SK-N-SH (cell line): ENCODE results near the gene PPIF. TPM values are rescaled to one million over a fixed set of nuclear protein-coding genes. Genes with fewer than 3 reads are reported as not detected.

Experiments used
- CTCF ChIA-PET: fragments of 300-600, 350-600 bp; formaldehyde crosslinking; extraction: SDS; loops from one replicate; lab custom pipeline; 2021; lab: Yijun Ruan, JAX
- POLR2A ChIA-PET: fragments of 350-600 bp; sonication (Branson Sonifier 250); formaldehyde crosslinking; extraction: SDS; loops from one replicate; lab custom pipeline; 2020; ENCODE audit warnings: antibody characterized with exemption, inconsistent platforms; lab: Yijun Ruan, JAX
- DNase-seq: peaks from one replicate; pipeline ENCODE4 v3.0.0; 2012
- H2AFZ ChIP-seq: fragments of 200-600 bp; sonication (generic); 2 replicates; pipeline ENCODE4 v1.8.1; 2016; ENCODE audit warnings: antibody characterized with exemption, mild to moderate bottlenecking, low read depth
- H3F3A ChIP-seq: fragments of 200-600 bp; sonication (generic); replicated peaks from 2 replicates; pipeline ENCODE3; 2016; ENCODE audit warnings: antibody characterized with exemption, mild to moderate bottlenecking; ENCODE audit not compliant: insufficient read depth
- H3K27ac ChIP-seq, 2 experiments: fragments of 200-500 bp in 1 of 2; fragments of 200-600 bp in 1 of 2; sonication (Bioruptor generic) in 1 of 2; sonication (generic), shearing (Covaris generic) in 1 of 2; 2 replicates each; pipeline versions ENCODE4 v1.5.1 to v1.6.1; 2014 to 2016; ENCODE audit warnings: low read depth in 2 of 2, inconsistent platforms in 1 of 2, low read length in 1 of 2, mild to moderate bottlenecking in 1 of 2, mixed read lengths in 1 of 2
- H3K27me3 ChIP-seq: fragments of 200-600 bp; sonication (generic), shearing (Covaris generic); 2 replicates; pipeline ENCODE4 v1.6.1; 2016; ENCODE audit warnings: mixed run types; ENCODE audit not compliant: insufficient read depth
- H3K36me3 ChIP-seq, 2 experiments: fragments of 200-500 bp in 1 of 2; fragments of 200-600 bp in 1 of 2; sonication (Bioruptor generic) in 1 of 2; sonication (generic) in 1 of 2; replicated peaks in 1 of 2; 2 replicates each; pipeline versions ENCODE3 to v1.5.1; 2014 to 2016; ENCODE audit warnings: low read length in 1 of 2, mild to moderate bottlenecking in 1 of 2; ENCODE audit not compliant: insufficient read depth in 2 of 2, control insufficient read depth in 1 of 2
- H3K4me1 ChIP-seq, 2 experiments: fragments of 200-500 bp in 1 of 2; fragments of 200-600 bp in 1 of 2; sonication (Bioruptor generic) in 1 of 2; sonication (generic), shearing (Covaris generic) in 1 of 2; 2 replicates each; pipeline versions ENCODE4 v1.5.1 to v1.6.1; 2014 to 2016; ENCODE audit warnings: low read depth in 1 of 2, low read length in 1 of 2, mixed run types in 1 of 2; ENCODE audit not compliant: insufficient read depth in 2 of 2, control insufficient read depth in 1 of 2
- H3K4me2 ChIP-seq: fragments of 200-600 bp; sonication (generic), shearing (Covaris generic); 2 replicates; pipeline ENCODE4 v1.6.1; 2017; ENCODE audit warnings: mixed run types
- H3K4me3 ChIP-seq, 2 experiments: fragments of 200-500 bp in 1 of 2; fragments of 200-600 bp in 1 of 2; sonication (Bioruptor generic) in 1 of 2; sonication (generic), shearing (Covaris generic) in 1 of 2; 2 replicates each; pipeline versions ENCODE4 v1.5.1 to v1.8.1; 2014 to 2016; ENCODE audit warnings: low read depth in 2 of 2, inconsistent platforms in 1 of 2, low read length in 1 of 2, mild to moderate bottlenecking in 1 of 2, mixed read lengths in 1 of 2, moderate library complexity in 1 of 2
- H3K79me2 ChIP-seq: fragments of 200-600 bp; sonication (generic); 2 replicates; pipeline ENCODE4 v1.8.1; 2017; ENCODE audit warnings: mild to moderate bottlenecking; ENCODE audit not compliant: insufficient read depth
- H3K9ac ChIP-seq: fragments of 200-600 bp; sonication (generic); 2 replicates; pipeline ENCODE4 v1.6.1; 2017; ENCODE audit warnings: mixed run types
- H3K9me2 ChIP-seq: fragments of 200-600 bp; sonication (generic); 2 replicates; pipeline ENCODE4 v1.6.1; 2017; ENCODE audit warnings: mixed run types
- H3K9me3 ChIP-seq: fragments of 200-600 bp; sonication (generic); 2 replicates; pipeline ENCODE4 v1.6.1; 2017; ENCODE audit warnings: mixed run types, mild to moderate bottlenecking, moderate library complexity
- H4K20me1 ChIP-seq: fragments of 200-600 bp; sonication (generic); 2 replicates; pipeline ENCODE4 v1.6.1; 2017; ENCODE audit warnings: mild to moderate bottlenecking, mixed run types; ENCODE audit not compliant: insufficient read depth
- CHD2 ChIP-seq: fragments of 150-350 bp; IDR thresholded peaks from 2 replicates; pipeline ENCODE4 v1.6.1; 2018; ENCODE audit warnings: low read length; ENCODE audit not compliant: partially characterized antibody
- CTCF ChIP-seq: fragments of 200-600 bp; sonication (generic); IDR thresholded peaks from 2 replicates; pipeline ENCODE4 v1.6.1; 2017; ENCODE audit warnings: antibody characterized with exemption, mild to moderate bottlenecking, moderate library complexity
- EP300 ChIP-seq, 2 experiments: IDR thresholded peaks; 2 replicates each; pipeline versions ENCODE4 v1.4.0 to v1.6.1; 2012; ENCODE audit warnings: borderline replicate concordance in 1 of 2, low read depth in 1 of 2, low read length in 1 of 2
- EZH2phosphoT487 ChIP-seq: fragments of 200-600 bp; sonication (generic); IDR thresholded peaks from 2 replicates; pipeline ENCODE4 v1.6.1; 2017; ENCODE audit warnings: low read depth, mixed run types, mild to moderate bottlenecking, antibody characterized with exemption, moderate library complexity, borderline replicate concordance
- FOXJ3 ChIP-seq: sonication (generic); formaldehyde crosslinking; IDR thresholded peaks from 2 replicates; pipeline ENCODE4 v1.5.1; 2020; ENCODE audit warnings: mild to moderate bottlenecking, missing genetic modification reagents
- GABPA ChIP-seq: IDR thresholded peaks from 2 replicates; pipeline ENCODE4 v1.4.0; 2012; ENCODE audit warnings: low read depth, mild to moderate bottlenecking
- GATA2 ChIP-seq: sonication (generic); formaldehyde crosslinking; IDR thresholded peaks from 2 replicates; pipeline ENCODE4 v1.5.0; 2020; ENCODE audit warnings: mild to moderate bottlenecking, missing genetic modification reagents
- MEF2A ChIP-seq: IDR thresholded peaks from 2 replicates; pipeline ENCODE4 v1.4.0; 2012; ENCODE audit warnings: low read depth, borderline replicate concordance
- MXI1 ChIP-seq: IDR thresholded peaks from 2 replicates; pipeline ENCODE4 v1.6.1; 2012; ENCODE audit warnings: mild to moderate bottlenecking, low read depth, low read length, improper control_type of control experiment
- NRF1 ChIP-seq: IDR thresholded peaks from 2 replicates; pipeline ENCODE4 v1.6.1; 2012; ENCODE audit warnings: low read depth, mild to moderate bottlenecking, low read length
- RCOR1 ChIP-seq: fragments of 150-350 bp; IDR thresholded peaks from 2 replicates; pipeline ENCODE4 v1.6.1; 2017; ENCODE audit warnings: antibody characterized with exemption, low read length
- RFX5 ChIP-seq: IDR thresholded peaks from 2 replicates; pipeline ENCODE4 v1.6.1; 2012; ENCODE audit warnings: mild to moderate bottlenecking, improper control_type of control experiment, low read length
- WGBS: methylation state at CpG from one replicate; pipeline ENCODE4 v1.1.6; 2017; ENCODE audit warnings: low lambda C conversion rate; 5-methylcytosine and 5-hydroxymethylcytosine counted together
- polyA plus RNA-seq, 3 experiments: library from polyadenylated mRNA; depleted of rRNA; stranded (reverse); fragments of >200 nt; gene quantifications; 2 replicates each; pipeline ENCODE4 v1.2.3, GENCODE V29; 2012
- TF ChIP-seq, protein P1 (sequence below): IDR thresholded peaks from 2 replicates; pipeline ENCODE4 v1.4.0; 2012; ENCODE audit warnings: low read depth, borderline replicate concordance

The PPIF gene
- polyA plus RNA-seq, 1 of the 3 experiments (the other 2 are of a cell fraction) = 85.9 TPM

GRCh38 chr10:79356104-79356503 lies 8.8 kb downstream of the PPIF start:
- Histone ChIP-seq H3K4me1 (no peaks in the 10 kb centered on the region), H3K79me2 (peaks cover 10% of the 10 kb centered on the region; the same call in 1 of the 2 replicates), H3F3A (peaks cover 17% of the 10 kb centered on the region), H2AFZ (no peak overlapping the region), H3K4me2 (no peak overlapping the region), H3K27me3 (no peaks in the 10 kb centered on the region), H3K4me3 (no peak overlapping the region), H3K36me3 (peaks cover 35 to 44% of the 10 kb centered on the region in 2 experiments), H3K9me3 (no peaks in the 10 kb centered on the region), H3K9me2 (no peaks in the 10 kb centered on the region), H3K27ac (no peak overlapping the region), H4K20me1 (no peaks in the 10 kb centered on the region), H3K9ac (no peak overlapping the region)
- 98% methylated on average over 5 of the region's 5 CpGs for WGBS
- POLR2A ChIA-PET = no interaction called here
- no peak for DNase-seq
- TF ChIP-seq RFX5 (no peak), CHD2 (no peak), FOXJ3 (CRISPR knock-in tag) (no peak), MXI1 (no peak), CTCF (no peak), RCOR1 (no peak), GABPA (no peak), MEF2A (no peak)
- CTCF ChIA-PET = interaction anchor here (0.9 to 1.0 kb wide), 2 partner anchors 8 to 112 kb away, joined by 3 read pairs; no protein-coding TSS in a partner anchor

- Histone ChIP-seq H2AFZ (no peak overlapping the region), H3K9ac (no peak overlapping the region), H3K9me2 (no peaks in the 10 kb centered on the region), H3K4me3 (no peak overlapping the region), H3K79me2 (peaks cover 4% of the 10 kb centered on the region; the same call in 1 of the 2 replicates), H3K4me1 (no peaks in the 10 kb centered on the region), H3K4me2 (no peak overlapping the region), H3K27ac (no peak overlapping the region), H4K20me1 (no peaks in the 10 kb centered on the region), H3K9me3 (no peaks in the 10 kb centered on the region), H3F3A (peaks cover 27% of the 10 kb centered on the region), H3K36me3 (peaks cover 25 to 34% of the 10 kb centered on the region in 2 experiments), H3K27me3 (no peaks in the 10 kb centered on the region)
- POLR2A ChIA-PET = no interaction called here
- DNase-seq = no peak
- WGBS = 99% methylated on average over 9 of the region's 9 CpGs
- TF ChIP-seq EP300 (IDR thresholded peaks at IDR 0.05; ENCODE audit: borderline replicate concordance in 1 of 2, low read depth in 1 of 2, low read length in 1 of 2) = no peak
- TF ChIP-seq, all 33 proteins: peak for 0
- CTCF ChIA-PET = interaction anchor here (0.7 to 1.0 kb wide), 2 partner anchors 9 to 180 kb away, joined by 3 read pairs; no protein-coding TSS in a partner anchor
Measured at GRCh38 chr10:79357180-79357579, 9.9 kb downstream of the PPIF start.

DNA sequence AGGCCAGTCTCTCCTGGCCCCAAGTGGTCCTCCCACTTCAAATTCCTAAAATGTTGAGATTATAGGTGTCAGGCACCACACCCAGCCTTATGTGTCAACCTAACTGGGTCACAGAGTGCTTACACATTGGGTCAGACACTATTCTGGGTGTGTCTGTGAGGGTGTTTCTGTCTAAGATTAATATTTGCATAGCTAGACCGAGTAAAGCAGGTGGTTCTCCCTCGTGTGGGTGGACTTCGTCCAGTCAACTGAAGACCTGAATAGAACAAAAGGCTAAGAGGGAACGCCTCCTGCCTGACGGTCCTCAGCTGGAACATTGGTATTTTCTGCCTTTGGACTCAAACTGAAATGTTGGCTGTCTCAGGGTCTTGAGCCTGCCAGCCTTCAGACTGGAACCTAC lies 11.5 kb downstream of the PPIF start:
- H3K4me1 ChIP-seq = no peaks in the 10 kb centered on the region
- no peak for DNase-seq
- H3K4me3 ChIP-seq = no peak overlapping the region
- H3K9me3 ChIP-seq = no peaks in the 10 kb centered on the region
- H3F3A ChIP-seq = peaks cover 27% of the 10 kb centered on the region
- H3K27ac ChIP-seq = no peak overlapping the region
- H3K27me3 ChIP-seq = no peaks in the 10 kb centered on the region
- ChIA-PET POLR2A (no interaction called here), CTCF (interaction anchor here (0.7 to 2.7 kb wide), 5 partner anchors 11 to 129 kb away, joined by 3 to 13 read pairs (median 4); no protein-coding TSS in a partner anchor)
- no peak overlapping the region for H3K9ac ChIP-seq
- no peak overlapping the region for H2AFZ ChIP-seq
- 80% methylated on average over 5 of the region's 5 CpGs for WGBS
- H3K4me2 ChIP-seq = no peak overlapping the region
- H4K20me1 ChIP-seq = no peaks in the 10 kb centered on the region
- TF ChIP-seq NRF1 = no peak
- TF ChIP-seq, protein P1, sequence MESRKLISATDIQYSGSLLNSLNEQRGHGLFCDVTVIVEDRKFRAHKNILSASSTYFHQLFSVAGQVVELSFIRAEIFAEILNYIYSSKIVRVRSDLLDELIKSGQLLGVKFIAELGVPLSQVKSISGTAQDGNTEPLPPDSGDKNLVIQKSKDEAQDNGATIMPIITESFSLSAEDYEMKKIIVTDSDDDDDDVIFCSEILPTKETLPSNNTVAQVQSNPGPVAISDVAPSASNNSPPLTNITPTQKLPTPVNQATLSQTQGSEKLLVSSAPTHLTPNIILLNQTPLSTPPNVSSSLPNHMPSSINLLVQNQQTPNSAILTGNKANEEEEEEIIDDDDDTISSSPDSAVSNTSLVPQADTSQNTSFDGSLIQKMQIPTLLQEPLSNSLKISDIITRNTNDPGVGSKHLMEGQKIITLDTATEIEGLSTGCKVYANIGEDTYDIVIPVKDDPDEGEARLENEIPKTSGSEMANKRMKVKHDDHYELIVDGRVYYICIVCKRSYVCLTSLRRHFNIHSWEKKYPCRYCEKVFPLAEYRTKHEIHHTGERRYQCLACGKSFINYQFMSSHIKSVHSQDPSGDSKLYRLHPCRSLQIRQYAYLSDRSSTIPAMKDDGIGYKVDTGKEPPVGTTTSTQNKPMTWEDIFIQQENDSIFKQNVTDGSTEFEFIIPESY = no peak
- TF ChIP-seq GATA2 (CRISPR knock-in tag) = no peak
- TF ChIP-seq EZH2phosphoT487 = no peak
- peaks cover 16 to 17% of the 10 kb centered on the region in 2 experiments for H3K36me3 ChIP-seq
- 0 out of 2 replicates have a peak, but pooled peaks cover under 1% of the 10 kb centered on the region for H3K79me2 ChIP-seq
- no peaks in the 10 kb centered on the region for H3K9me2 ChIP-seq
